Activated T-cell treated with anti-CD3 and anti-CD28 coated beads for 4 hours (primary cell): Measurements from ENCODE around the gene TBX5.

Source experiments
- DNase-seq: peaks from one replicate; pipeline ENCODE4 v3.0.0-alpha.2; 2020

The TBX5 gene

GRCh38 chr12:114404926-114405518 lies 922 bp downstream of the TBX5 start:
- no peak for DNase-seq

- DNase-seq: no peak
Observed at GRCh38 chr12:114404083-114404925, 1.6 kb downstream of the TBX5 start.

DNA sequence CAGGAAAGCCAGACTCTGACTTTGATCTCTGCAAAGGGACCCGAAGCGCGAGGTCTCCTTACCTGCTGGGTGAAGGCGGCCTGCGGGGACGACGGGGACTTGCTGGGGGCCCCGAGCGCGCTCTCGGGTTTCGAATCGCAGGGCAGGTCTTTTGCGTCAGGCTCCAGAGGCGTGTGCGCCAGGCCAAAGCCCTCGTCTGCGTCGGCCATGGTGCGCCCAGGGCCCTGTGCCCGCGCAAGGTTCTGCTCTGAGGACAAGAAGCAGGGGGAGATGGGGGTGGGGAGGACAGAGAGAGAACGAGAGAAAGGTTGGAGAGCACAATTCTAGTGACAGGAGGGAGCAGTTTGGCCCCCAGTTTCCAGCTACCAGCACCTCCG lies 2.3 kb downstream of the TBX5 start:
- DNase-seq: no peak

DNA sequence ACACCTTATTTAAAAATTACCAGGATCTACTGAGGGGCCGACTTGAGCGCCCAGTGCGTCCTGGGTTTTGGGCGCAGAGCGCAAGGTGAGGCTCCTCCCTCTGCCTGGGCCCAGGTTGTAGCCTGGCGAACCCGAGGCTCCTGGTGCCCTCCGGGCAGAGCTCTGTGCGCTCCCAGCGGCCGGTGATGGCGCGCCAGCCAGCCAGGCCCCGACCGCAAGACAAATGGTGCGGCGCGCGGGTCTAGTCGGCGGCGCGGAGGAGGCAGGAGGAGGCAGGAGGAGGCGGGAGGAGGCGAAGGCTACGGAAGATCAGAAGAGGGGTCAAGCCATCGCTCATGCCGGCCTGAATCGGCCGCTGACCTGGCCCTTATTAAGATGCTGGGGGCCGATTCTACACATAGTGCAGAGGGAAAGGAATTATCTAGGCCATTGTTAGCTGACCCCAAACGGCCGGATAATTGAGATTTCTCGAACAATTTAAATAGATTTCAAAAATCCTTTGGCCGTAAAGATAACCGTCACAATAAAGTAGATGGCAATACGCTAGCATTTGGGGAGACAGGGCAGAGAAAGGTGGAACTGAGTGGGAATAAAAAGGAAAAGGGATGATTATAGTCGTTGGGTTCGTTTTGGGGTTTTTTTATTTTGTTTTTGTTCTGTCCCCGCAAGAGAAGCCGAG lies 2.8 kb downstream of the TBX5 start:
- DNase-seq: no peak

DNA sequence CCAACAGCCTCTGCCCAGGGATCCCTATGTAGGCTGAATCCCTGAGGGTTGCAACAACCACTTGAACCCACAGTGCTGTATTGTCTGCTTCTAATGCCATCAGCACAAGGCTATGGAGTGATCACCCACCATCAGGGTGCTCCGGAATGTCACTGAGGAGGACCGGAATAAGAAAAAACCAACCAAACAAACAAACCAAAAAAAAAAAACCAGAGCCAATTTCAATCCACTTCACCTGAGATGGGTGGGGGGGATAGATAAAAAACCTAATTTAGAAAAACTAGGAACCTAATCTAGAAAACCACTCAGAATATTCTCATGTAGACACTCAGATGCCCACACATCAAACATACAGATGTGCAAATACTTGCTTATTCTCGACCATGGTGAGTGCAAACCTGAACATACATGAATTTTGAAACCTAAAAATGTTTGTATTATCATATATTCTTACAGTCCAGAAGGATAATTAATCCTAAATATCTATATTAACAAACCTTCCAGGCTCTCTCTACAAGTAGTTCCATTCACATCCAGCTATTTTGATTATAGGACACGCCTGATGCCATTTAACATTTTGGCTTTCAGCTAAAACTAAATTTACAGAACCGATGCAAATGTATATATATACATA lies 3.7 kb downstream of the TBX5 start:
- no peak for DNase-seq

GRCh38 chr12:114401328-114402083 lies 4.4 kb downstream of the TBX5 start:
- no peak for DNase-seq

- DNase-seq: no peak
Observed at GRCh38 chr12:114400925-114401324, 5.0 kb downstream of the TBX5 start.

GRCh38 chr12:114400361-114400811 lies 5.6 kb downstream of the TBX5 start:
- no peak for DNase-seq

DNA sequence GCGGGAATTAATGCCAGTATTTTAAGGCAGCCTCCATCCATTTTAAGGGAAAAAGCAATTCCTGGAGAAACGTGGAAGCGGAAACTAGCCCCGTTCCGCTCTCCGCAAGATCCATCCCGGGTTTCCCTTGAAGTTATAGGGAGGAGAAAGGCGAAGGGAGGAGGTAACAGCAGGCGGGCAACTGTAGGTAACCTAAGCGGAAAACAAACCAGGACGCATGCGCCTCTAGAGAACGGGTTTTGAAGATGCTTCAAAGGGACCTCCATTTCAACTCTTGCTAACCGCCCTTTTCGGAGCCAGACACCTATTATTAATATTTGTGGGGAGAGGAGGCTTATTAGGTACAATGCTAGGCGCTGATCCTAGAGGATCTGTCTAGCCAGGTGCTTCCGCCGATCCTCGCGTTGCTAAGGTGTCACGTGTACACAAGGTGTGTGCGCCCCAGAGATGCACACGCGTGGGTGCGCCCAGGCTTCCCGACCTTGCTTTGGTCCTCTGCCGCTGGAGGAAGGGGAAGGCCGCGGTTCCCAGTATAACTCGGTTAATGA lies 6.2 kb downstream of the TBX5 start:
- DNase-seq: no peak

GRCh38 chr12:114397978-114398881 lies 7.7 kb downstream of the TBX5 start:
- DNase-seq: no peak

DNA sequence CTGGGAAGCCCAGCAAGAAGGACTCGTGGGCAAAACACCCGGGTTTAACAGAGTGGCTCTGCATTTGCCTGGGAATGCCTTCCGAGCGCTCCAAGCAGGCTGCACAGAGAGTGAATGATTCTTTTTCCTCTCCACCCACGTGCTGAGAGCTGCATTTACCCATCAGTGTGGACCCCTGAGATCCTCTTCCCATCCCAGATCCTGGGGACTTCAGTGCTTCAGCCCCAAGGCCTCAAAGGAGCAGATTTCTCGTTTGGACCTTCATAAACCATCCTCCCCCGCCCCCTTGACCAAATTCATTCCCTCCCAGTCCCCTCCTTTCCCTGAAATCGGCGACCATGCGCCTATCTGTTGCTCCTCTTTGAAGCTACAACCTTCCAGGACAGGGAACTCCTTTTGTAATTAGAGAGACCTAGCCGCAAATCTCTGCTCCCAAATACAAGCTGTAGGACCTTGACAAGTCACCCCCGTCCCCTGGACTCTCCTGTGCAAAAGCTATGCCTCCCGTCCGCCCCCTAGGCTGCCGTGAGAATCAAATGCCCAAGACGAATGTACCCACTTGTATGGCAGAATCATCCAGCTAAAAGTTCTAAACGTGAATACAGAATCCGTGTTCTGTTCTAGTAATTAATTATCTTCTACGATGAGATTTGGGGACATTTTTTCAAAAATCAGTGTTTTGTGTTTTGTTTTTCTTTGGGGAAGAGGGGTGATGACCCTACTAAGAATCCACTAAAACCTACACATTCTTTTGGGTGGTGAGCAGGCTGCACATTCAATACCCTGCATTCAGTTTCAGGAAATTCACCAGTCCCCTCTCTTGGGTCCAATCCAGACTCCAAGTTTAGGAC lies 8.8 kb downstream of the TBX5 start:
- DNase-seq: no peak

DNA sequence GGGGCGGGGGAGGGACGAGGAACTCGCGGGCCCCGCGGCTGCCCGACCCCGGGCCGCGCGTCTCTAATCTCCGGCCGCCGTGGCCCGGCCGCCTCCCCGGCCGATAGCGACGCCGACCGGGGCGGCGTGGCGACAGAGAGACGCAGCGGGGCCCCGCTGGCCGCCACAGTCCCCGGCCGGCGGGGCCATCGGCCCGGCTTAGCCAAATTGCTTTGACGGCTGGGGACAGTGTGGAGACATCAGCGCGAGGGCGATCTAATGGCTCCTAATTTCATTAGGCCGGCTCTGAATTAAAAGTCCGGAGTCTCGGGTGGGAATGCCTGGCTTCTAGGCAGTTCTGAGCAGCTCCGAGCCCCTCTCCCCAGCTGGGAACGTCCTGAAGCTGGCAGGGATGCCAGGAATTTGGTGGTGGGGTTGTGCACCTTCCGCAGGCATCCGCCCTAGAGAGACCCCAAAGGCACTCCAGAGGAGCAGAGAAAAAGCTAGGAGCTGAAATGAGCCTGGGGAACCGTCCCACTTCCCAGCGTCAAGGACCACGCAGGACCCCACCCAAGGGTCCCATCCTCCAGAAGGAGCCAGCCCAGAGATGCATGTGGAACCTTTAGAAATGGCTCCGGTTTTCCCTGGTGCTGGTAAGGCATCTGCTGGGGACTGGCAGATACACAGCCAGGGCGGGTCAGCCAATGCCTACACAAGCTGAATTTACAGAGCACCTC lies 9.6 kb downstream of the TBX5 start:
- DNase-seq: no peak

DNA sequence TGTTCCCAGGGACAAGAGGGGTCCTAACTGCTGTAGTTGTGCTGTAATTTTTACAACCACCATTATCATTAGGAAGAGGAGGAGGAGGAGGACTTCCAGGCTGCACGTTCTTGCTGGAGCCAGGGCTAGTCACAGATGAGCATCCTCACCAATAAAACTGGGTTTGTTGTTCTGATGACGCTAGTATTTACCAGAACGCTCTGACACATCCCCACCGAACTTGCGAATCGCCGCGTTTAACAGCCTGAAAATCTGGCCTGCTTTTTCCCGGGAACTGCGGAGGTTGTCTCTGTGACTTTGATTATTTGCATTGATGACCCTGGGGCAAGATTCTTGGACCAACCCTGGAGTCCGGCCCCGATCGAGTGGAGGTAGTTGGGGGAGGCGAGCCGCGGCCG lies 10.2 kb downstream of the TBX5 start:
- no peak for DNase-seq

DNA sequence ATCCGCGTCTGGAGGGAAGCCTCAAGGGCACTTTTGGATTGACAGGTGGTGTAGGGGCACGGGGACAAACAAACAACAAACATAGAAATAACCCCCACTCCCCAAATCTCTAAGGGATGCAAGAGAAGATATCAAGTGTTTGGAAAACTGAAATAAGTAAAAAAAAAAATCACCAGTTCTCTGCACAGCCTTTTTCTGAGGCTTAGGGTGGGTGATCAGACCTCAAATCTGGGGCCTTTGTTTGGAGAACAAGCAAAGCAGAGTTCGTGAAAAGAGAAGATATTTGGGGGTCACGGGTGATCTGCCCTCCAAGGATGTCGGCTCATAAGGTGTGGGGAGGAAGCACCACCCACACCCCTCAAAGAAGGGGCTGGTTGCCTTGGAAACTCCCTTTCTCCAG lies 10.7 kb downstream of the TBX5 start:
- DNase-seq: no peak

DNA sequence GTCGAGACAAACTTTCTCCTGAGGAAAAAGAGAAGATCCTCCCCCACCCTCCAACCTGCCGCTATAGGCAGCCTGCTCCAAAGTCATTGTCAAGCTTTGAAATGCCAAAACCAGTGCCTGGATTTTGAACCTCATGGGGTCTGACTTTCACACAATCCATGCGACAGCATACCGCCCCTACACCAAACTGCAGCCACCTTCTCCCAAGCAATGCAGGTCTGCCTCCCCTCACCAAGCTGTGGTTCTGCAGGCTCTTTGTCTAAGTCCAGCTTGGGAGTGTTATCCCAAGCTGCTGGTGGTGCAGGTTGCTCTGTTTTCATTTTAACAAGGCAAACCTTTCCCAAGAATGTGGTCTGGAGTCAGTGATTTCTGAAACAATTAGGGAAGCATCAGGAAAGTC lies 12.4 kb downstream of the TBX5 start:
- no peak for DNase-seq

- DNase-seq: no peak
Observed at GRCh38 chr12:114392909-114393308, 13.0 kb downstream of the TBX5 start.

- DNase-seq: no peak
Observed at GRCh38 chr12:114391088-114391487, 14.9 kb downstream of the TBX5 start.

DNA sequence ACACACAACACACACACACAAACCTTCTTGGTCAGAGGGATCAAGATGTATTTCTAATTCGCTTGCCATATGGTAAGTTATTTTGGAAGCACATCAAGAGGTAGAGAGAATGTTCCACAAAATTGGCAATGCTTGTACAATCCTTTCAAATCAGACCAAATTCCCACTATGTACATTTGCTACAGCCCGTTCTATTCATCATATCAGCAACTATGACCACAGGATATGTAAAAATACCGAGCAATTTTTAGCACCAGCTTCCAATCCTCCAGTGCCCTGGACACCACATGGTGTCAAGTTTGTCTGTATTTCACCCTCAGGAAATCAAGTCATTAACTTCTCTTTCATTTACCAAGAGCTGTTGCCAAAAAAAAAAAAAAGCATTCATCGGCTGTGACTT lies 21.2 kb downstream of the TBX5 start:
- no peak for DNase-seq

DNA sequence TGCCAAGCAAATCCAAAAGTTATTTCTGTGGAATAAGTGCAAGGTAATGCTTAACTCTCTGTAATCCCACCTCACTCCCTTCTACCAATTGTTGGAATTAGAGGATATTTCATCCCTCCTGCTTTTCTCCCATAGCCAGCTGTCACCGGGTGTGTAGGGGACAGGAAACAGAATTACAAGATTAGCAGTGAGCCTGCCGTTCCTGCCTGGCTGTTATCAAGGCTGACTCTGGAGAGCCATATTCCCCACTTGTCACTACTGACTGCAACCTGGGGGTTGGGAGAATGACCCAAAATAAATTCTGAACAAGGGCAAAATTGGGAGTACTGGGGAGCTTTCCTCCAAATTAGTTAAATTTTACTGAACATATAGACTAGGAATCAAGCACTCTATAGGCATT lies 24.8 kb downstream of the TBX5 start:
- DNase-seq: no peak

GRCh38 chr12:114371733-114372132 lies 34.2 kb downstream of the TBX5 start:
- DNase-seq: no peak
